ENCODE data around the gene EXOC8. TPM values are rescaled to one million over a fixed set of nuclear protein-coding genes. Genes with fewer than 3 reads are reported as not detected.

The EXOC8 gene
- total RNA-seq, 4 donors from 2014 or later = 25.4 to 50.9 (median 38.2) TPM

- no peak for DNase-seq
- H3K27ac ChIP-seq = no peak overlapping the region
- no peaks in the 10 kb centered on the region for H3K4me1 ChIP-seq
- H3K36me3 ChIP-seq = no peaks in the 10 kb centered on the region
- in situ Hi-C loops (cut with MboI; ENCODE audit: low sequenced_read_pairs in 4 of 4) = no loop called here
- no peaks in the 10 kb centered on the region for H3K27me3 ChIP-seq
- H3K4me3 ChIP-seq = no peak overlapping the region
- no peaks in the 10 kb centered on the region for H3K9me3 ChIP-seq
- TF ChIP-seq, protein P1, sequence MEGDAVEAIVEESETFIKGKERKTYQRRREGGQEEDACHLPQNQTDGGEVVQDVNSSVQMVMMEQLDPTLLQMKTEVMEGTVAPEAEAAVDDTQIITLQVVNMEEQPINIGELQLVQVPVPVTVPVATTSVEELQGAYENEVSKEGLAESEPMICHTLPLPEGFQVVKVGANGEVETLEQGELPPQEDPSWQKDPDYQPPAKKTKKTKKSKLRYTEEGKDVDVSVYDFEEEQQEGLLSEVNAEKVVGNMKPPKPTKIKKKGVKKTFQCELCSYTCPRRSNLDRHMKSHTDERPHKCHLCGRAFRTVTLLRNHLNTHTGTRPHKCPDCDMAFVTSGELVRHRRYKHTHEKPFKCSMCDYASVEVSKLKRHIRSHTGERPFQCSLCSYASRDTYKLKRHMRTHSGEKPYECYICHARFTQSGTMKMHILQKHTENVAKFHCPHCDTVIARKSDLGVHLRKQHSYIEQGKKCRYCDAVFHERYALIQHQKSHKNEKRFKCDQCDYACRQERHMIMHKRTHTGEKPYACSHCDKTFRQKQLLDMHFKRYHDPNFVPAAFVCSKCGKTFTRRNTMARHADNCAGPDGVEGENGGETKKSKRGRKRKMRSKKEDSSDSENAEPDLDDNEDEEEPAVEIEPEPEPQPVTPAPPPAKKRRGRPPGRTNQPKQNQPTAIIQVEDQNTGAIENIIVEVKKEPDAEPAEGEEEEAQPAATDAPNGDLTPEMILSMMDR (IDR thresholded peaks at IDR 0.05 in 4 of 5, conservative IDR thresholded peaks at IDR 0.05 in 1 of 5) = no peak
- no peak for TF ChIP-seq POLR2A (IDR thresholded peaks at IDR 0.05)
- intact Hi-C loops (cut with DNase I; ENCODE audit: low total_unique reads) = no loop called here
- no peak for ATAC-seq
These were observed 11.4 kb downstream of the EXOC8 start for GRCh38 chr1:231326248-231326647.

- Histone ChIP-seq H3K27me3 (no peaks in the 10 kb centered on the region), H3K9me3 (no peaks in the 10 kb centered on the region), H3K4me3 (no peak overlapping the region), H3K27ac (no peak overlapping the region), H3K4me1 (no peaks in the 10 kb centered on the region), H3K36me3 (no peaks in the 10 kb centered on the region)
- DNase-seq (no peak), ATAC-seq (no peak)
- intact Hi-C loops (cut with DNase I; ENCODE audit: low total_unique reads) = no loop called here
- in situ Hi-C loops (cut with MboI; ENCODE audit: low sequenced_read_pairs in 4 of 4) = no loop called here
- TF ChIP-seq POLR2A (IDR thresholded peaks at IDR 0.05) = no peak
- TF ChIP-seq, protein P1 (IDR thresholded peaks at IDR 0.05 in 4 of 5, conservative IDR thresholded peaks at IDR 0.05 in 1 of 5) = no peak
These were observed 13.0 kb downstream of the EXOC8 start for GRCh38 chr1:231324660-231325059.

- Histone ChIP-seq H3K9me3 (no peaks in the 10 kb centered on the region), H3K27ac (no peak overlapping the region), H3K4me3 (no peak overlapping the region), H3K4me1 (no peaks in the 10 kb centered on the region), H3K36me3 (no peaks in the 10 kb centered on the region), H3K27me3 (no peaks in the 10 kb centered on the region)
- no peak for TF ChIP-seq POLR2A (IDR thresholded peaks at IDR 0.05)
- TF ChIP-seq, protein P1 (IDR thresholded peaks at IDR 0.05 in 4 of 5, conservative IDR thresholded peaks at IDR 0.05 in 1 of 5) = no peak
- DNase-seq (no peak), ATAC-seq (no peak)
- intact Hi-C loops (cut with DNase I; ENCODE audit: low total_unique reads) (no loop called here), in situ Hi-C loops (cut with MboI; ENCODE audit: low sequenced_read_pairs in 4 of 4) (no loop called here)
These were observed 14.6 kb downstream of the EXOC8 start for GRCh38 chr1:231322880-231323530.

GRCh38 chr1:231319080-231319479, 18.6 kb downstream of the EXOC8 start:
- no peak for DNase-seq
- ATAC-seq = no peak
- H3K4me3 ChIP-seq = no peak overlapping the region
- no peaks in the 10 kb centered on the region for H3K4me1 ChIP-seq
- in situ Hi-C loops (cut with MboI; ENCODE audit: low sequenced_read_pairs in 4 of 4) = no loop called here
- intact Hi-C loops (cut with DNase I; ENCODE audit: low total_unique reads) = no loop called here
- H3K27me3 ChIP-seq = no peaks in the 10 kb centered on the region
- no peak overlapping the region for H3K27ac ChIP-seq
- TF ChIP-seq POLR2A (IDR thresholded peaks at IDR 0.05) = no peak
- TF ChIP-seq, protein P1 (IDR thresholded peaks at IDR 0.05 in 4 of 5, conservative IDR thresholded peaks at IDR 0.05 in 1 of 5) = no peak
- H3K36me3 ChIP-seq = no peaks in the 10 kb centered on the region
- no peaks in the 10 kb centered on the region for H3K9me3 ChIP-seq

GRCh38 chr1:231318568-231318967, 19.1 kb downstream of the EXOC8 start:
- Histone ChIP-seq H3K9me3 (no peaks in the 10 kb centered on the region), H3K27me3 (no peaks in the 10 kb centered on the region), H3K4me3 (no peak overlapping the region), H3K27ac (no peak overlapping the region), H3K4me1 (no peaks in the 10 kb centered on the region), H3K36me3 (no peaks in the 10 kb centered on the region)
- intact Hi-C loops (cut with DNase I; ENCODE audit: low total_unique reads) = no loop called here
- no peak for TF ChIP-seq POLR2A (IDR thresholded peaks at IDR 0.05)
- TF ChIP-seq, protein P1 (IDR thresholded peaks at IDR 0.05 in 4 of 5, conservative IDR thresholded peaks at IDR 0.05 in 1 of 5) = no peak
- ATAC-seq (no peak), DNase-seq (no peak)
- in situ Hi-C loops (cut with MboI; ENCODE audit: low sequenced_read_pairs in 4 of 4) = no loop called here

Measured in gastrocnemius medialis (tissue), 4 donors.